ENCODE data around the gene LRTM2. TPM values are rescaled to one million over a fixed set of nuclear protein-coding genes. Genes with fewer than 3 reads are reported as not detected.

The LRTM2 gene
- total RNA-seq, 1 experiment from 2014 or later: not detected

GRCh38 chr12:1838994-1839365 lies 18.6 kb downstream of the LRTM2 start:
- Histone ChIP-seq H3K27ac (ENCODE audit: low read length) (no peak overlapping the region), H3K4me3 (ENCODE audit: low read depth in 2 of 2, low read length in 2 of 2) (no peak overlapping the region), H3K36me3 (ENCODE audit: control insufficient read depth, insufficient read depth, low read length) (no peaks in the 10 kb centered on the region), H3K9me3 (ENCODE audit: control insufficient read depth, insufficient read depth, low read depth, low read length) (no peaks in the 10 kb centered on the region), H3K27me3 (ENCODE audit: control insufficient read depth, insufficient read depth, low read length) (no peaks in the 10 kb centered on the region), H3K4me1 (ENCODE audit: control insufficient read depth, insufficient read depth, low read length) (peaks cover 4% of the 10 kb centered on the region; the same call in 1 of the 2 replicates)
- ATAC-seq (no peak), DNase-seq (ENCODE audit: low read depth, low spot score) (no peak)
- in situ Hi-C loops (cut with HindIII; ENCODE audit: low pct_unique_long_range_greater_than_20kb, low sequenced_read_pairs): no loop called here
- ChIA-PET CTCF (no interaction called here), POLR2A (no interaction called here)
- BruUV-seq (replicated peaks): no TSS peak
- intact Hi-C loops (cut with micrococcal nuclease; ENCODE audit: unreplicated experiment): no loop called here
- TF ChIP-seq TCF7L2 (IDR thresholded peaks at IDR 0.05; ENCODE audit: low read depth, low read length) (no peak), REST (IDR thresholded peaks at IDR 0.05; ENCODE audit: insufficient read depth in 1 of 2, low read depth in 2 of 2, low read length in 1 of 2) (no peak), POLR2AphosphoS5 (IDR thresholded peaks at IDR 0.05; ENCODE audit: low read depth, low read length) (no peak), SIN3A (IDR thresholded peaks at IDR 0.05; ENCODE audit: borderline replicate concordance, insufficient read depth, low read depth, low read length) (no peak), CTCF (IDR thresholded peaks at IDR 0.05) (no peak)

- CTCF ChIA-PET: no interaction called here
- intact Hi-C loops (cut with micrococcal nuclease; ENCODE audit: unreplicated experiment): no loop called here
- no peaks in the 10 kb centered on the region for H3K27me3 ChIP-seq (ENCODE audit: control insufficient read depth, insufficient read depth, low read length)
Measured at GRCh38 chr12:1839464-1839863, 19.1 kb downstream of the LRTM2 start.

More at GRCh38 chr12:1839464-1839863, 19.1 kb downstream of the LRTM2 start:
- TF ChIP-seq POLR2AphosphoS5 (IDR thresholded peaks at IDR 0.05; ENCODE audit: low read depth, low read length) (no peak), SIN3A (IDR thresholded peaks at IDR 0.05; ENCODE audit: borderline replicate concordance, insufficient read depth, low read depth, low read length) (no peak), TCF7L2 (IDR thresholded peaks at IDR 0.05; ENCODE audit: low read depth, low read length) (no peak), CTCF (IDR thresholded peaks at IDR 0.05) (no peak), REST (IDR thresholded peaks at IDR 0.05; ENCODE audit: insufficient read depth in 1 of 2, low read depth in 2 of 2, low read length in 1 of 2) (no peak)
- no peak for ATAC-seq
- no peaks in the 10 kb centered on the region for H3K36me3 ChIP-seq (ENCODE audit: control insufficient read depth, insufficient read depth, low read length)
- no peak overlapping the region for H3K27ac ChIP-seq (ENCODE audit: low read length)
- no peak overlapping the region for H3K4me3 ChIP-seq (ENCODE audit: low read depth in 2 of 2, low read length in 2 of 2)
- no peak for DNase-seq (ENCODE audit: low read depth, low spot score)
- no TSS peak for BruUV-seq (replicated peaks)
- POLR2A ChIA-PET: no interaction called here
- H3K4me1 ChIP-seq (ENCODE audit: control insufficient read depth, insufficient read depth, low read length): peaks cover 4% of the 10 kb centered on the region; the same call in 1 of the 2 replicates
- no peaks in the 10 kb centered on the region for H3K9me3 ChIP-seq (ENCODE audit: control insufficient read depth, insufficient read depth, low read depth, low read length)
- in situ Hi-C loops (cut with HindIII; ENCODE audit: low pct_unique_long_range_greater_than_20kb, low sequenced_read_pairs): no loop called here
